GM12801 (cell line): ENCODE results near the gene HIVEP3.

ENCODE experiments used
- TF ChIP-seq, protein P1 (sequence below): IDR thresholded peaks from one replicate; pipeline ENCODE4 v1.5.1; 2011; ENCODE audit warnings: control low read depth; ENCODE audit not compliant: insufficient read length; ENCODE audit errors: extremely low read depth

HIVEP3 gene

DNA sequence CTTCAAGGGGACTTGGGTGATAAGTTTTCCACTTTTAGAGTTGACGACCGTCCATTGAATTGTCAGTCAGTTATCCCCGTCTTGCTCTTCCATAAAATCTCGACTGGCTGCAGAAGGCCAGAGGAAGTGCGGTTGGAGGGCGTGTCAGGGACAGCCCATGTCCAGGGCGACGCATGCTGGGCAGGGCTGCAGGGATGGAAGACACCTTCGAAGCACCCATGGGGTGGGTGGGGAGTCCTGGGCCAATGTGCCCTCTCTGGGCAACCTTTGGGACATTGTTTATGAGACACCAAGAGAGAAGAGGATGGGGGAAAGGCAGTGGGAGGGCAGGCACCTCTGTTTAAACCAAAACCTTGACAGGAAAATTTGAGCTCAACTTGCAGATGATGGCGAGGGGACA lies 395.7 kb downstream of the HIVEP3 start:
- TF ChIP-seq, protein P1, sequence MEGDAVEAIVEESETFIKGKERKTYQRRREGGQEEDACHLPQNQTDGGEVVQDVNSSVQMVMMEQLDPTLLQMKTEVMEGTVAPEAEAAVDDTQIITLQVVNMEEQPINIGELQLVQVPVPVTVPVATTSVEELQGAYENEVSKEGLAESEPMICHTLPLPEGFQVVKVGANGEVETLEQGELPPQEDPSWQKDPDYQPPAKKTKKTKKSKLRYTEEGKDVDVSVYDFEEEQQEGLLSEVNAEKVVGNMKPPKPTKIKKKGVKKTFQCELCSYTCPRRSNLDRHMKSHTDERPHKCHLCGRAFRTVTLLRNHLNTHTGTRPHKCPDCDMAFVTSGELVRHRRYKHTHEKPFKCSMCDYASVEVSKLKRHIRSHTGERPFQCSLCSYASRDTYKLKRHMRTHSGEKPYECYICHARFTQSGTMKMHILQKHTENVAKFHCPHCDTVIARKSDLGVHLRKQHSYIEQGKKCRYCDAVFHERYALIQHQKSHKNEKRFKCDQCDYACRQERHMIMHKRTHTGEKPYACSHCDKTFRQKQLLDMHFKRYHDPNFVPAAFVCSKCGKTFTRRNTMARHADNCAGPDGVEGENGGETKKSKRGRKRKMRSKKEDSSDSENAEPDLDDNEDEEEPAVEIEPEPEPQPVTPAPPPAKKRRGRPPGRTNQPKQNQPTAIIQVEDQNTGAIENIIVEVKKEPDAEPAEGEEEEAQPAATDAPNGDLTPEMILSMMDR, result no peak

DNA sequence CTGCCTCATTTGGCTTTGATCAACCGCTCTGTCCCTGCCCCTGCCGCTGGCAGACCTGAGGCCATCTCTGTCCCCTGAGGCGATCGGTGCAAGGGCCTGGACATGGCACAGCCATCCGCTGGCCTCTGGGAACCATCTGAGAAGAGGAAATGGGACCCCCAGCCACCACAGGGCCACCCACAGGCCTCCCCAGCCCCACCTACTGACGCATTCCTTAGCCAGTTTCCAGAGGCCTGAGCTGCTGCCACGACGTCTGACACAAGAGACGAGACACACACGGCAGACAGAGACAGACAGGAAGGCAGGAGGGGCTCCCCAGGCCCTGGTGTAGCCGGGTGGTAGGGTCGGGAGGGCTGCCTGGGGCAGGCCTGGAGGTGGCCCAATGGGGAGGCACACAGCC lies 397.0 kb downstream of the HIVEP3 start:
- TF ChIP-seq, protein P1, result no peak

DNA sequence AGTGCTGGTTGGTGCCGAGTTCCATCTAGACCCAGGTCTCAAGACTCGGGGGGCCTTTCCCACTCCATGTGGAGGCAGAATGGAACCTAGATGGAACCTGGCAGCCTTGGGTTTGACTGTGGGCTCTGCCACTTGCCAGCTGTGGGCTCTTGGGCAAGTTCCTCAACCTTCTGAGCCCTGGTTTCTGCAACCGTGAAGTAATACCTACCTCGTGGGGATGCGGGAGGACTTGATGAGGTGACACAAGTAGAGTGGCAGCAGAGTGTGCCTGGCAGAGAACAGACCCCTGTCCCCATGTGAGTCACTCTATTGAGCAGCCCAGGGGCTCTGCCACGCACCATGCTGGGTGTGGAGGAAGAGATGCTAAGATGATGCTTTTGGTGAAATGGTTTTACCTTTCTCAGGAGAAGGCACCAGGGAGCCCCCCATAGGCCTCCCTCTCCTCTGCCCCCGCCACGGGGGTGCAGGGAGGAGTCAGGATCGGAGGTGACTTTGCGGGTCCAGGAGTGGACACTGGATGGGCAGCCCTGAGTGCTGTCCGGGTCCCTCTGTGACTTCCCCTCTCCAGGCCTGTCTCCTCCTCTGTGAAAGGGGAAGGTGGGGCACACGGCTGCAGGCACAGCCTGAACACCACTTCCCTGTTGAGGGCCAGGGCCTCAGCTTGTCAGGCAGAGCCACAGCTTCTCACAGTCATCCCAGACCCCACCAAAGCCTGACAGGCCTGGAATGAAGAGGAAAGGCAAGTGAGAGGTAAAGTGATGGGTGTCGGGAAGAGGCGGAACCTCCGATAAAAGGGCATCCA lies 397.6 kb downstream of the HIVEP3 start:
- TF ChIP-seq, protein P1, result no peak

GRCh38 chr1:41519667-41520066 lies 399.1 kb downstream of the HIVEP3 start:
- TF ChIP-seq, protein P1, result no peak

- TF ChIP-seq, protein P1, result no peak
These were observed 400.3 kb downstream of the HIVEP3 start for GRCh38 chr1:41518471-41518870.

- TF ChIP-seq, protein P1, result no peak
These were observed 401.7 kb downstream of the HIVEP3 start for GRCh38 chr1:41517062-41517438.

GRCh38 chr1:41516168-41517061 lies 402.3 kb downstream of the HIVEP3 start:
- TF ChIP-seq, protein P1, result no peak
